PC-3 (cell line): ENCODE data around the gene P2RY11.

ENCODE experiments used
- CTCF ChIP-seq: fragments of 300-600 bp; sonication (generic); conservative IDR thresholded peaks from 2 replicates; pipeline ENCODE4 v1.5.1; 2017; ENCODE audit warnings: antibody characterized with exemption, low read depth, mild to moderate bottlenecking, low read length
- EZH2 ChIP-seq: fragments of 300-600 bp; sonication (generic); IDR thresholded peaks from one replicate; pipeline ENCODE4 v1.6.1; 2017; ENCODE audit warnings: antibody characterized with exemption, mild to moderate bottlenecking, low read length; ENCODE audit not compliant: unreplicated experiment

GRCh38 chr19:10126213-10126639 is 14.7 kb downstream of the P2RY11 start:
- TF ChIP-seq EZH2, result no peak
- TF ChIP-seq CTCF, result no peak
